ENCODE data around the gene VWF. TPM values are rescaled to one million over a fixed set of nuclear protein-coding genes. Genes with fewer than 3 reads are reported as not detected.

Gene VWF
- total RNA-seq, 1 experiment from 2014 or later, result 0.34 TPM

GRCh38 chr12:5945071-5946008 lies 179.1 kb downstream of the VWF start, which contains the start of gene ANO2:
ANO2 (minus strand) TSS chr12:5945259; CDS start chr12:5945217, 42 bp downstream.
- no peak for DNase-seq (ENCODE audit: low spot score)
- in situ Hi-C loops (cut with HindIII; ENCODE audit: low sequenced_read_pairs), result no loop called here

- in situ Hi-C loops (cut with HindIII; ENCODE audit: low sequenced_read_pairs), result no loop called here
Observed at GRCh38 chr12:5944688-5945070, 179.8 kb downstream of the VWF start.

DNA sequence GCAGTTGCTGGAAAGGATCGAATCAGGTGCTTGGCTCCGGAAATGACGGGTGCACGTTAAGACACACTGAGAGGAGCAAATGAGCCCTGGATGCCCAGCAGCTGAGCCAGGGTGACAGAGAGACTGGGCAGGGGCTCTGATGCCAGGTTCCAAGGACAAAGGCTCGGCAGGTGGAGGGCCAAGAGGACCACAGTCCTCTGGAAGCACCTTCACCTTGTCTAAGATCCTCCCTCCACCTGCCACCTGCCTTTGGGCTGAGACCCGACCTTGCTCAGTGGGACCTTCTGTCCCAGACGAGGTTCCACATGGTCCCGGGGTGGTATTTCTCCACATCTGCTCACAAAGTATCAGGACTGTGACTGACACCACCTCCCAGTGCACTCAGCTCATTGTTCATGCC lies 180.4 kb downstream of the VWF start:
- in situ Hi-C loops (cut with HindIII; ENCODE audit: low sequenced_read_pairs), result no loop called here
- DNase-seq (ENCODE audit: low spot score), result no peak

More at GRCh38 chr12:5944688-5945070, 179.8 kb downstream of the VWF start:
- DNase-seq (ENCODE audit: low spot score), result no peak

- in situ Hi-C loops (cut with HindIII; ENCODE audit: low sequenced_read_pairs), result no loop called here
- no peak for DNase-seq (ENCODE audit: low spot score)
Observed at GRCh38 chr12:5941907-5942306, 182.6 kb downstream of the VWF start.

DNA sequence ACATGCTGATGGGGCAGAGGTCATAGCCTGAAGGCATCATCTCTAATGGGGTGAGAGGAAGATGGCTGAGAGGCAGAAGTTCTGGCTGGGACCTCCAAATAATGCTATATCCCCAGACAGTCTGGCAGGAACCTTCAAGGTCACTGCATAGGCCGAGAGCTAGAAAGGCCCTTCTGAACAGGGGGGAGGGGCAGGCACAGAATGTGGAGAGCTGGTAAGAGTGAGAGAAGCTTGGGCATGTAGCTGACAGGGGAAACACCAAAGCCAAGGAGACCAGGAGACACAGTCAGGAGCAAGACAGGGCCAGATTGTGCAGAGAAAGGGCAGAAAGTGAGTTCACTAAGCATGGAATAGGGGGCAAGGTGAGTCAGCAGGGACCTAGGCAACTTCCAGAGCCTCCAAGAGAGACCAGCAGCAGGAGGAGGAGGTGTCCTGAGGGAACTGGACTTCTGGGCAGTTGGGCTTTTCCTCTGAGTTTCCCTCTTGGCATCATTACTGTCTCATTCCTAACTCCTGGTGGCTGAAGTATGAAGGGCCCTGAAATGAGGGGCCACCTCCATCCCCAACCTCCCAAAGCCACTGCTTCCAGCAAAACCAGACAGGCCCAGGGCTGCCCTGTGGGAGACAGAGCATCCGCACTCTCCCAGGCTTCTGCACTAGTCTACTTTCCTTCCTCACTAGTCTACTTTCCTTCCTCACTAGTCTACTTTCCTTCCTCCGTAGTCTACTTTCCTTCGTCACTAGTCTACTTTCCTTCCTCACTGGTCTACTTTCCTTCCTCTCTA lies 196.5 kb downstream of the VWF start:
- in situ Hi-C loops (cut with HindIII; ENCODE audit: low sequenced_read_pairs), result no loop called here

GRCh38 chr12:5925646-5926045 lies 198.8 kb downstream of the VWF start:
- in situ Hi-C loops (cut with HindIII; ENCODE audit: low sequenced_read_pairs), result no loop called here
- no peak for DNase-seq (ENCODE audit: low spot score)

More for the DNA sequence above, 196.5 kb downstream of the VWF start:
- DNase-seq (ENCODE audit: low spot score), result no peak

DNA sequence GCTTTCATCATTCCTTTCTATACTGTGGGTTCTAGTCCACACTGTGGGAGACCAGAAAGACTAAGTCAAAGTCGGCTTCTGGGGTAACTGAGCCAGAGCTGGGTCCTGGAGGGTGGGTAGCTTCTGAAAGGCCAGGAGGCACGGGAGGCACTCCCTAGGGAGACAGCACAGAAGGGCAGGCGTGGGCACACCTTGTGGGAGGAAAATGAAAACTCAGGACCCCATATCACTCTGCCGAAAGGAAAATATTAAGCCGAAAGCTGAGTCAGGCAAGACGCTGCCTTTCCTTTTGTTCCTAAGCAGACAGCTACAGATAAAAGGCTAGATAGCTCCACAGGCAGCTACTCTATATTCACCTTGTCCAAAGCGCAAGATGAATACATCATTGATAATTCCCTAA lies 200.1 kb downstream of the VWF start:
- in situ Hi-C loops (cut with HindIII; ENCODE audit: low sequenced_read_pairs), result no loop called here
- DNase-seq (ENCODE audit: low spot score), result no peak

GRCh38 chr12:5923751-5924150 lies 200.7 kb downstream of the VWF start:
- in situ Hi-C loops (cut with HindIII; ENCODE audit: low sequenced_read_pairs), result no loop called here

GRCh38 chr12:5923043-5923605 lies 201.3 kb downstream of the VWF start:
- no peak for DNase-seq (ENCODE audit: low spot score)
- in situ Hi-C loops (cut with HindIII; ENCODE audit: low sequenced_read_pairs), result no loop called here

More at GRCh38 chr12:5923751-5924150, 200.7 kb downstream of the VWF start:
- DNase-seq (ENCODE audit: low spot score), result no peak

GRCh38 chr12:5921966-5922899 lies 202.2 kb downstream of the VWF start:
- in situ Hi-C loops (cut with HindIII; ENCODE audit: low sequenced_read_pairs), result no loop called here

GRCh38 chr12:5921027-5921909 lies 203.2 kb downstream of the VWF start:
- in situ Hi-C loops (cut with HindIII; ENCODE audit: low sequenced_read_pairs), result no loop called here
- DNase-seq (ENCODE audit: low spot score), result no peak

More at GRCh38 chr12:5921966-5922899, 202.2 kb downstream of the VWF start:
- DNase-seq (ENCODE audit: low spot score), result no peak

GRCh38 chr12:5916785-5917290 lies 207.6 kb downstream of the VWF start:
- in situ Hi-C loops (cut with HindIII; ENCODE audit: low sequenced_read_pairs), result no loop called here
- DNase-seq (ENCODE audit: low spot score), result no peak

GRCh38 chr12:5915511-5915910 lies 209.0 kb downstream of the VWF start:
- in situ Hi-C loops (cut with HindIII; ENCODE audit: low sequenced_read_pairs), result no loop called here
- no peak for DNase-seq (ENCODE audit: low spot score)

- in situ Hi-C loops (cut with HindIII; ENCODE audit: low sequenced_read_pairs), result no loop called here
- DNase-seq (ENCODE audit: low spot score), result no peak
Observed at GRCh38 chr12:5914387-5915149, 209.9 kb downstream of the VWF start.

- in situ Hi-C loops (cut with HindIII; ENCODE audit: low sequenced_read_pairs), result no loop called here
- no peak for DNase-seq (ENCODE audit: low spot score)
Observed at GRCh38 chr12:5913387-5913786, 211.1 kb downstream of the VWF start.

- in situ Hi-C loops (cut with HindIII; ENCODE audit: low sequenced_read_pairs), result no loop called here
- no peak for DNase-seq (ENCODE audit: low spot score)
Observed at GRCh38 chr12:5912437-5913334, 211.8 kb downstream of the VWF start.
